Measurements from ENCODE around the gene MYH8. TPM values are rescaled to one million over a fixed set of nuclear protein-coding genes. Genes with fewer than 3 reads are reported as not detected.
A peak's percentile ranks its signal among the peaks of the same experiment; 100 is the strongest.

The MYH8 gene
- polyA plus RNA-seq, 1 donor from 2014 or later = 3.7 TPM

DNA sequence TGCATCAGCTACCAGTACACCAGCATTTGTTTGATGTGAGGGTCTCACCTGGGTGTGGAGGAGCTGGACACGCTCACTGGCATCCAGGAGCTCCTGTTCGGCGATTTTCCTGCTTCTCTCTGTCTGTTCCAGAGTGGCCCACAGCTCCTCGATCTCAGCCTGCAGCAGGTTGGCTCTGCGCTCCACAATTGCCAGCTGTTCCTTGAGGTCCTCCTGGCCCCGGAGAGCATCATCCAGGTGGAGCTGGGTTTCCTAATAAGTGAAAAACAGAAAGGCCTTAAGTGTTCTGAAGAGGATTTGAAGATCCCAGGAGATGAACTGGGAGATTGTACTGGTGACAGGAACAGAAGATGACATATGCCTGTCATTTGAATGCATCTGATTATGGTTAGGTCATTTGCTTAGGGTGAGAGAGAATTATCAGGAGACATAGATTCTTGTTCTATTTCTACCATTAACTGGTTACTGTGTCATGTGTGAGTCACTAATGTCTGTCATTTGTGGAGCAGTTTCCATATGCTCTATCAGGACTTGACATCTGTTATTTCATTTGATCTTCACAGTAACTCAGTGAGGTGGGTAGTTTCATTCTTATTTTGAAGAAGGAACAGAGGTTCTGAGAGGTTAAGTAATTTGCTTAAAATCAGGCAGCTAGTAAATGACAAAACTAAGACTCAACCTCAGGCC is 27.4 kb downstream of the MYH8 start:
- Histone ChIP-seq H3K4me3 (ENCODE audit: low read length) (peak overlapping the region; percentile 48), H3K36me3 (ENCODE audit: insufficient read depth, low read length) (no peaks in the 10 kb centered on the region)

DNA sequence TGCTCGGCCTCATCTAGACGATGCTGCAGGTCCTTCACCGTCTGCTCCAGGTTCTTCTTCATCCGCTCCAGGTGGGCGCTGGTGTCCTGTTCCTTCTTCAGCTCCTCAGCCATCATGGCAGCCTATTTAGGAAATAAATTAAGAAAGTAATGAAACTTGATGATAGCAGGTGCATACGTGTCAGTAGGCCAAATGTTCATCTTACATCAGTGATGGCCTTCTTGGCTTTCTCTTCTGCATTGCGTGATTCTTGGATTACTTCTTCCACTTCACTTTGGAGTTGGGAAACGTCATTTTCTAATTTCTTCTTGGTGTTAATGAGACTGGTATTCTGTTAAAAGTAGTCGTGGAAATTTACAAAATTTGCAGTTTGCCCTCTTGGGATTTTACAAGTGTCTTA is 28.9 kb downstream of the MYH8 start:
- Histone ChIP-seq H3K9me3 (ENCODE audit: low read length) (no peaks in the 10 kb centered on the region), H3K4me2 (ENCODE audit: low read length) (no peak overlapping the region), H3K27me3 (ENCODE audit: insufficient read depth, low read depth, low read length) (no peaks in the 10 kb centered on the region), H2AFZ (ENCODE audit: low read depth, low read length) (no peak overlapping the region), H3K9me2 (ENCODE audit: insufficient read depth, low read length) (no peaks in the 10 kb centered on the region), H4K20me1 (ENCODE audit: insufficient read depth) (no peaks in the 10 kb centered on the region), H3F3A (ENCODE audit: insufficient read depth, low read length, poor library complexity, severe bottlenecking) (peaks cover 3% of the 10 kb centered on the region), H3K27ac (ENCODE audit: low read length) (no peak overlapping the region), H3K36me3 (ENCODE audit: insufficient read depth, low read length) (no peaks in the 10 kb centered on the region), H3K79me2 (replicated peaks; ENCODE audit: insufficient read depth, low read length) (no peaks in the 10 kb centered on the region), H3K9ac (ENCODE audit: low read length) (no peak overlapping the region), H3K4me3 (ENCODE audit: low read length) (no peak overlapping the region)
- no peak for TF ChIP-seq EZH2 (IDR thresholded peaks at IDR 0.05; ENCODE audit: borderline replicate concordance, insufficient read depth, low read length, poor library complexity, severe bottlenecking)
- TF ChIP-seq, protein P1, sequence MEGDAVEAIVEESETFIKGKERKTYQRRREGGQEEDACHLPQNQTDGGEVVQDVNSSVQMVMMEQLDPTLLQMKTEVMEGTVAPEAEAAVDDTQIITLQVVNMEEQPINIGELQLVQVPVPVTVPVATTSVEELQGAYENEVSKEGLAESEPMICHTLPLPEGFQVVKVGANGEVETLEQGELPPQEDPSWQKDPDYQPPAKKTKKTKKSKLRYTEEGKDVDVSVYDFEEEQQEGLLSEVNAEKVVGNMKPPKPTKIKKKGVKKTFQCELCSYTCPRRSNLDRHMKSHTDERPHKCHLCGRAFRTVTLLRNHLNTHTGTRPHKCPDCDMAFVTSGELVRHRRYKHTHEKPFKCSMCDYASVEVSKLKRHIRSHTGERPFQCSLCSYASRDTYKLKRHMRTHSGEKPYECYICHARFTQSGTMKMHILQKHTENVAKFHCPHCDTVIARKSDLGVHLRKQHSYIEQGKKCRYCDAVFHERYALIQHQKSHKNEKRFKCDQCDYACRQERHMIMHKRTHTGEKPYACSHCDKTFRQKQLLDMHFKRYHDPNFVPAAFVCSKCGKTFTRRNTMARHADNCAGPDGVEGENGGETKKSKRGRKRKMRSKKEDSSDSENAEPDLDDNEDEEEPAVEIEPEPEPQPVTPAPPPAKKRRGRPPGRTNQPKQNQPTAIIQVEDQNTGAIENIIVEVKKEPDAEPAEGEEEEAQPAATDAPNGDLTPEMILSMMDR (IDR thresholded peaks at IDR 0.05; ENCODE audit: poor library complexity, severe bottlenecking) = no peak
- TF ChIP-seq RAD21 (conservative IDR thresholded peaks at IDR 0.05) = no peak
- TF ChIP-seq POLR2AphosphoS5 (IDR thresholded peaks at IDR 0.05) = no peak

More for the DNA sequence above, 27.4 kb downstream of the MYH8 start:
- H3K79me2 ChIP-seq (replicated peaks; ENCODE audit: insufficient read depth, low read length) = no peaks in the 10 kb centered on the region
- no peaks in the 10 kb centered on the region for H4K20me1 ChIP-seq (ENCODE audit: insufficient read depth)
- peak; percentile 50 for TF ChIP-seq POLR2AphosphoS5 (IDR thresholded peaks at IDR 0.05)
- TF ChIP-seq, protein P2, sequence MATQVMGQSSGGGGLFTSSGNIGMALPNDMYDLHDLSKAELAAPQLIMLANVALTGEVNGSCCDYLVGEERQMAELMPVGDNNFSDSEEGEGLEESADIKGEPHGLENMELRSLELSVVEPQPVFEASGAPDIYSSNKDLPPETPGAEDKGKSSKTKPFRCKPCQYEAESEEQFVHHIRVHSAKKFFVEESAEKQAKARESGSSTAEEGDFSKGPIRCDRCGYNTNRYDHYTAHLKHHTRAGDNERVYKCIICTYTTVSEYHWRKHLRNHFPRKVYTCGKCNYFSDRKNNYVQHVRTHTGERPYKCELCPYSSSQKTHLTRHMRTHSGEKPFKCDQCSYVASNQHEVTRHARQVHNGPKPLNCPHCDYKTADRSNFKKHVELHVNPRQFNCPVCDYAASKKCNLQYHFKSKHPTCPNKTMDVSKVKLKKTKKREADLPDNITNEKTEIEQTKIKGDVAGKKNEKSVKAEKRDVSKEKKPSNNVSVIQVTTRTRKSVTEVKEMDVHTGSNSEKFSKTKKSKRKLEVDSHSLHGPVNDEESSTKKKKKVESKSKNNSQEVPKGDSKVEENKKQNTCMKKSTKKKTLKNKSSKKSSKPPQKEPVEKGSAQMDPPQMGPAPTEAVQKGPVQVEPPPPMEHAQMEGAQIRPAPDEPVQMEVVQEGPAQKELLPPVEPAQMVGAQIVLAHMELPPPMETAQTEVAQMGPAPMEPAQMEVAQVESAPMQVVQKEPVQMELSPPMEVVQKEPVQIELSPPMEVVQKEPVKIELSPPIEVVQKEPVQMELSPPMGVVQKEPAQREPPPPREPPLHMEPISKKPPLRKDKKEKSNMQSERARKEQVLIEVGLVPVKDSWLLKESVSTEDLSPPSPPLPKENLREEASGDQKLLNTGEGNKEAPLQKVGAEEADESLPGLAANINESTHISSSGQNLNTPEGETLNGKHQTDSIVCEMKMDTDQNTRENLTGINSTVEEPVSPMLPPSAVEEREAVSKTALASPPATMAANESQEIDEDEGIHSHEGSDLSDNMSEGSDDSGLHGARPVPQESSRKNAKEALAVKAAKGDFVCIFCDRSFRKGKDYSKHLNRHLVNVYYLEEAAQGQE (IDR thresholded peaks at IDR 0.05; ENCODE audit: borderline replicate concordance) = peak; percentile 89
- TF ChIP-seq, protein P1 (IDR thresholded peaks at IDR 0.05; ENCODE audit: poor library complexity, severe bottlenecking) = no peak
- TF ChIP-seq SMC3 (conservative IDR thresholded peaks at IDR 0.05; ENCODE audit: poor library complexity) = no peak
- peak; percentile 93 for TF ChIP-seq EP300 (conservative IDR thresholded peaks at IDR 0.05; ENCODE audit: poor library complexity, severe bottlenecking)
- no peak overlapping the region for H2AFZ ChIP-seq (ENCODE audit: low read depth, low read length)
- peak overlapping the region; percentile 27 for H3K4me2 ChIP-seq (ENCODE audit: low read length)
- peak overlapping the region; percentile 84 for H3K27ac ChIP-seq (ENCODE audit: low read length)
- no peaks in the 10 kb centered on the region for H3K27me3 ChIP-seq (ENCODE audit: insufficient read depth, low read depth, low read length)
- H3K9me3 ChIP-seq (ENCODE audit: low read length) = no peaks in the 10 kb centered on the region
- H3K9me2 ChIP-seq (ENCODE audit: insufficient read depth, low read length) = no peaks in the 10 kb centered on the region
- H3K9ac ChIP-seq (ENCODE audit: low read length) = peak overlapping the region; percentile 55
- H3F3A ChIP-seq (ENCODE audit: insufficient read depth, low read length, poor library complexity, severe bottlenecking) = peaks cover 3% of the 10 kb centered on the region

Data from neural cell (in vitro differentiated cells).